Occipital lobe (tissue), 2 donors: ENCODE data around the gene LYRM4. TPM values are rescaled to one million over a fixed set of nuclear protein-coding genes. Genes with fewer than 3 reads are reported as not detected.
A peak's percentile ranks its signal among the peaks of the same experiment; 100 is the strongest.

Experiments
- DNase-seq: peaks from one replicate; lab custom pipeline; 2025; lab: John Stamatoyannopoulos, UW
- total RNA-seq: library from RNA; depleted of rRNA; stranded (reverse); fragments of >200 nt; gene quantifications from one replicate; pipeline ENCODE4 v1.2.3, GENCODE V29; 2014

LYRM4 gene
- total RNA-seq, 1 donor from 2014 or later: 16.2 TPM

DNA sequence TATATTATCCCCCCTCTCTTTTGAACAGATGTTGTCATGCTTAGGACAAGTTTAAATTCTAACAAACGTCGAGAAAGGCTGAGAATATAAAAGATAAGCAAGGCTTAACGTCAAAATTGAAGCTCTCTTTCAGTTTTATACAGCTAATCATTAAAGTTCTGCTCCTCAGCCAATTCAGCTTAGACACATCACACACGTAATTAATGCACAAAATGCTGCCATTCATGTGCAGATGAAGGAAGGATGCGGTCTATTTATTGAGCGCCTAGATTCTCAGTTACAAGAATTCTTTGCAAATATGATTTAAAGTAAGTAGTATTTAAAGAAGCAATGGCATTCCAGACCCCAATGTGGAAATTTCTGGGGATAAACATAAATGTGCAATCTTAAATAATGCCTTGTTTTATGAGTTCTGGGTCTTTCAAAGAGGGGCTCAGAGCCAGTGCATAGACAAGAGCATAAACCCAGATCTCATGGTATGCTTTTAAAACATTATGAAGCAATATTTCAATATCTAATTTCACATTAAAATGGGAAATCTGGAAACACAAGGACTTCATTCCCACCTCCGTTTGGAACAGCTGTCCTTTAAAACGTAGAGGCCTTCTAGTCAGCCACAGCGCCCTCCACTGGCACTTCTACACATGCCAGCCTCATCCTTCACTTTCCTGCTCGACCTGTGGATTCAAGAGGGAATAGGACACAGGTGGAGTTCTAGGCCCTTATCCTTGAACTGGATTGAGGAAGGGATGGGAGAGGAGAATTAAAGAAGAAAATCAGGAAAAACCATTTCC lies 85.8 kb downstream of the LYRM4 start:
- DNase-seq: no peak

DNA sequence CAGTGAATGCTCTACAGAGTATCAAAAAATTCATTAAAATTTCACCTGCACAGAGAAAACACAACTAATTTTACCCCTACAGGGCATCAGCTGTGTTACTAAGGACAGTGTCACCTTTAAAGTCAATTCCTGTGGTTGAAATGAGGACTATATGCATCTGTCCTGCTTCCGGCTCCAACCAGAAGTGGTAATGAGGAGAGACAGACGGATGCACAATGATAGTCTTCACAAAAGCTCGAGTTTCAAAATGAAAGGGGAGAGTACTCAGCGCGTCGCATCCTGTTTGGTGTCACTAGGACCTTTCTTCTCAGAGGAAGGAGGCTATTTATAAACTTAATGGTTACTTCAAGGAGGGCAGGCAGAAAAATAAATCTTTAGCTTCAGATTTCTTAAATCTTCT lies 86.5 kb downstream of the LYRM4 start:
- no peak for DNase-seq

GRCh38 chr6:5173810-5174209 lies 86.9 kb downstream of the LYRM4 start:
- DNase-seq: no peak

GRCh38 chr6:5172897-5173474 lies 87.8 kb downstream of the LYRM4 start:
- no peak for DNase-seq

DNA sequence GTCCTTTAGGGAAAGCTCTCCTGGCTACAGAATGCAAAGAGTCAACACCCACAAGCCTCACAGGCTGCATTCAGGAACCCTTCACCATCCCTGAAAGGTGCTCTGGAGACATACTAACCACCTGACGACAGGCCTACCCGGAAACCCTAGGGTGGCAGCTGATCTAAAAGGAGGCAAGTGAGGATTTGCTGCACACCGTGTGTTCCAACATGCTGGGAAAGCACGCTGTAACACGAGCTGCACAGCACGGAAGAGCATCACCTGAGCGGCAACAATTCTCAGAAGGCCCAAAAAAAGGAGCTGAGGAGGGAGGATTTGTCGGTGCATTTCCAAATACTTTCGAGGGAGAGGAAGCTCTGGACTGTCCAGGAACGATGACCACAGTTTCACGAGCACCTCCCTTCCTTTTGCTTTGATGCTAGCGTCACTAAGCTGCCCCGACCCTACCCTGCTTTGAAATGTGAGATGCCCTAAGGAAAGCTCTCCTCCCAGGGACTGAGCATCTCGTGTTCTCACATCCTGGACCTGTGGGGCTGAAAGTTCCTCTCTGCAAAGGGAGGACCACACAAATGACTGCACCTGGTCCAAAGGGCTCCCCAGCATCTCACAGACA lies 88.6 kb downstream of the LYRM4 start:
- DNase-seq: no peak

DNA sequence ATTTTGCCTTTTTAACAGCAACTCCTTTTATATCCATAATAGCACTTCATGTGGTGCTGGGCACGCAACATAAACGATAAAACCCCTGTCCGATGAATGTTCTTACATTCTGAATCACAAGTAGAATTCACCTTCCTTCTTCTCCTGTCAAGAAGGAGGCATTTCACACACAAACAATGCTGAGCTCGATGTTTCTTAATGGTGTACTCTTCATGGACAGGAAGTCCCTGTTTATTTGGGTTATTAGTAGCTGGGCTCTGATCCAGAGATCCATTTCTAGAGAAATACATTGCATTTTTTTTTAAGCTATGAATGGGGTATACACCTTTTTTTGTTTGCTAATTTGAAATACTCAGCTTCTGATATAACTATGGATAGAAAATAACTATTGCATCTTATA lies 93.2 kb downstream of the LYRM4 start:
- no peak for DNase-seq

DNA sequence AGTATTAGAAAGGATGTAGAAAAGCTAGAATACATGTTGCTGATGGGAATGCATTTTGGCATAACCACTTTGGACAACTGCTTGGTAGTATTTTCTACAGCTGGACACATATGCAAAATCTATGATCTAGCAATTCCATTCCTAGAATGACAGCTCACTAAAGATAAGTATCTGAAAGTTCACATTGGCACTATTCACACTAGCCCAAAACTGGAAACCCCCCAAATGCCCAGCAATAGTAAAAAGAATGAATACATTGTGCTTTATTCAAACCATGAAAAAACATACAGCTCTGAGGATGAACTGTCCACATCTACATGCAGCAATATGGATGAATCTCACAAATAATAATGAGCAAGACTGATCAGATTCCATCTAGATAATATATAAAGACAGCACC lies 96.7 kb downstream of the LYRM4 start:
- no peak for DNase-seq

DNA sequence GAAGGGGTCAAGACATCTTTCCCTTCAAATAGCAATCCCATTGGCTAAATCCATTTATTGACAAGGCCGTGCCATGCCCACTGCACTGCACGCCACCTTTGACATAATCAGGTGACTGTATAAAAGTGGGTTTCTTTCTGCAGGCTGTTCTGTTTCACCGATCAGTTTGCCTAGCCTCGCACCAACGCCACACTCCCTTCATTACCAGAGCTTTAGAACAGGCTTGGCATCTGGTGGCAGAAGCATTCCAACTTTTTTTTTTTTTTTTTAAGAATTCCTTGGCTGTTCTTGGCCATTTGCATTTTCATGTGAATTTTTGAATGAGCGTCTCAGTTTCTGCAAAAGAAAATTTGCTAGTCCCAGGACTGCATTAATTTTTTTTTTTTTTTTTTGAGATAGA lies 97.5 kb downstream of the LYRM4 start:
- no peak for DNase-seq

DNA sequence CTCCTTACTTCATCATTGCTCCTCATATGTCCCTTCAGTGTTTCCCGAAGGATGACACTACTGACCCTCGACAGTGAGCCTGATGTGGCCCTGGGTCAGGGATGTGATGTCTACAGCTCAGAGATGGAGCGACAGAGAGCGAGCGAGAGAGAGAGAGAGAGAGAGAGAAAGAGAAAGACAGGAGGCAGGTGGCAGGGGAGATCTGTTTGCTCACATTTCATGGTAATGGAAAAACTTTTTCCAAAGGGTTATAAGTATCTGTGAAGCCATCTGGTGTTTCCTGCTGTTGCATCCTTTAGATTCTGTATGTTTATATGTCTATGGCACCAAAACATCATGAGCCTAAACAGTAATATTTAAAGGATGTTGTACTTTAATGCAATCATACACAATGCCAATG lies 98.4 kb downstream of the LYRM4 start:
- DNase-seq: no peak

- DNase-seq: no peak
Observed at GRCh38 chr6:5160206-5160605, 100.5 kb downstream of the LYRM4 start.

DNA sequence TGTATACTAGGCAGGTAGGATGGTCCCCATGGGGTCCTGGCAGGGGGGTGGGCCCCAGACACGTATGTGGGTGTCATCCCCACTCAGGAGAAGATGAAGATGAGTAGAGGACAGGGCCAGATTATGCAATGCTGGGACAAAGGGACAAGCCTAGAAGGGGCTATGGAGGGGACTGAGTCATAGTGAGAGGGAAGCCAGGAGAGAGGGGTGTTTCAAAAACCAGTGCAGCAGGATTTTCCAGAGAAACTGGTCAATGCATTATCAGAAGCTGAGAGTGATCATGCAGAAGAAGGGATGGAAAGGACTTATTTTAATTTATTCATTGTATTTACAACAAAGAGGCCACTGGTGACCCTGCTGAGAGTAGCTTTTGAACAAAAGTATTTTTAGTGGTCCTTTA lies 101.6 kb downstream of the LYRM4 start:
- no peak for DNase-seq

- DNase-seq: no peak
Observed at GRCh38 chr6:5158180-5158579, 102.6 kb downstream of the LYRM4 start.

DNA sequence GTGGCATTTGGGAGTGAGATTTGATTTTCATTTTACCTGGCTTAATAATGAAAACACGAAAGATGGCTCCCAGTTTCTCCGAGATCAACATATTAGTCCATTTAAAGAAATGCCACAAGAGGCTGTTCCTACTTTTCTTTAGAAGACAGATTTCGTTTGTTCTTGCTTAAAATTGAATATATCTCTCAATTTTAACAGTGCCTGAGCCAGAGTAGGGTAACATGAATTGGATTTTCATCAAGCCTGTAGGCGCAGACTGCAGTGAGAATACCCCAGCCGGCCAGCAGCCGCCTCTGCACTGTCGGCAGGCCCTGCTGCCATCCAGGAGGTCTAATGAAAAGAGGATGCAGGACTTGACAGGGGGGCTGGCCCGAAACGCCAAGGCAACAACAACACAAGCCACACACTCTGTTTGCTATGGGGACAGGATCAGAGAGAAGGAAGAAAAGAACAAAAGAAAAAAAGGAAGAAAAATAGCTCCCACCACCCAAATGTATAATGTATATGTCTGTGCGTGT lies 103.1 kb downstream of the LYRM4 start:
- DNase-seq: no peak

- DNase-seq: no peak
Observed at GRCh38 chr6:5156627-5157026, 104.1 kb downstream of the LYRM4 start.

DNA sequence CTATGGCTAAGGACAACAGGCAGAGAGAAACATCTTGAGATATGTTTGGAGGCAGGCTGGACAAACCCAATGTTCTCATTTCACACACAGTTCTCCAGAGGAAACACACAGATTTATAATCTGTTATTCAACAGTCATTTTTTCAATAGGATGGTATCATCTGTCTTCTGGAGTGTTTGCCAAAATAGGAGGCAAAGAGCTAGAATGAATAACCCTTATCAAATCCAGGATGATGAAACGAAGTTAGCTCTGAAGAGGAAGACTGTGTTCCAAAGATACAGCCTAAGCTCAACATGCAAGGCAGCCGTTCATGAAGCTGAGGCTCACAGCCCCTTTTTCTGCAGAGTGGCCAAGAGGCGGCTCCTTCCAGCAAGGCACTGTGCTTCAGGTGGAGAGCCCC lies 104.8 kb downstream of the LYRM4 start:
- no peak for DNase-seq

DNA sequence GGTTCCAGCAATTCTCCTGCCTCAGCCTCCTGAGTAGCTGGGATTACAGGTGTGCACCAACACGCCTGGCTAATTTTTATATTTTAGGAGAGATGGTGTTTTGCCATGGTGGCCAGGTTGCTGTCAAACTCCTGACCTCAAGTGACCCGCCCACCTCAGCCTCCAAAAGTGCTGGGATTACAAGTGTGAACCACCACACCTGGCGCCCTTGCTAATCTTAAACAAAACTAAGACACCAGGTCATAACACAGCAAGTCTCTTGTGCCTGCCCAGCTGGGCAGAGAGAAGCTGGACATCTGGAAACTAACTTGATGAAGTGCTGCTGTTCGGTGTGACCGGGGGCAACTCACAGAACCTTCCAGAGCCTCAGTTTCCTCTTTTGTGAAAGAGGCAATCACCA lies 107.6 kb downstream of the LYRM4 start:
- no peak for DNase-seq

DNA sequence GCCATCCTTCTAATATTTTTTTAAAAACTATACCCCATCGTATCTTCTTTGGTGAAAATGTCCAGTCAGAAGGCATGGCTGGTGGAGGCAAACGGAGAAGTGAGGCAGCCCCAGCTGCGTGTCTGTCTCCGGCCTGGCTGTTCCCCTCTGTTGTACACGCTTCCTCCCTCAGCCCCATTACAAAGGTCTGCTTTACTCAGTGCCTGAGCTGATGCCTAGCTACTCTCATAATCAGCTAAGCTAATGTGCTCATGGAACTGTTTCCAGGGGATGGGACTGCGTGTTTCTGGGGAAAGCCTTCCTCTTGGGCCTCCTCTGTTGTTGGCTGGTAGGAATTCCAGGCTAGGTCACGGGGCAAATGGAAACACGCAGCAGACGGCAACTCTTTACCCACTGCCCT lies 108.3 kb downstream of the LYRM4 start:
- DNase-seq: no peak

- peak; percentile 59 for DNase-seq
Observed at GRCh38 chr6:5151955-5152401, 108.8 kb downstream of the LYRM4 start.

DNA sequence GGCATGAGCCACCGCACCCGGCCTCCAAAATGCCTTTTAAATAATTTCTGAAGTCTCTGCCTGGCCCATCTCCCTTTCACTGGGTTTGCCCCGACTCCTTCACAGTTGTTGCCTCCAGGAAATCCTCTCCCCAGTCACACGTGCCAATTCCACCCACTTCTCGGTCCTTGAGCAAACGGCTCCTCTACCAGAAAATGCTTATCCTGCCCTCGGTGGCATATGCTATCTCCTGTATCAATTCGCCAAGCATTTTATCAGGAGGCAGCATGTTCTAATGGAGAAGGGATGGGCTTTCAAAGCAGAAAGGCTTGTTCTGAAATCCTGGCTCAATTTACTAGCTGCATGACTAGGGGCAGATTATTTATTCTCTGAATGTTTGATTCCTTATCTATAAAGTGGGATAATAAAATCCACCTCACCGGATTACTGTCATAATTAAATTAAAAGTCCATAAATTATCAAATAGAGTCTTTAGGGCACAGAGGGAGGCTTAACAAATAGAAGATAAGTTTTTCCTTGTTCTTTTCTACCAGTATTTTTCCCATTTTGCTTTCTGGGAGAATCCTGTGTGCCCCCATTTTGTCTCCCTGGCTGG lies 109.3 kb downstream of the LYRM4 start:
- DNase-seq: no peak

DNA sequence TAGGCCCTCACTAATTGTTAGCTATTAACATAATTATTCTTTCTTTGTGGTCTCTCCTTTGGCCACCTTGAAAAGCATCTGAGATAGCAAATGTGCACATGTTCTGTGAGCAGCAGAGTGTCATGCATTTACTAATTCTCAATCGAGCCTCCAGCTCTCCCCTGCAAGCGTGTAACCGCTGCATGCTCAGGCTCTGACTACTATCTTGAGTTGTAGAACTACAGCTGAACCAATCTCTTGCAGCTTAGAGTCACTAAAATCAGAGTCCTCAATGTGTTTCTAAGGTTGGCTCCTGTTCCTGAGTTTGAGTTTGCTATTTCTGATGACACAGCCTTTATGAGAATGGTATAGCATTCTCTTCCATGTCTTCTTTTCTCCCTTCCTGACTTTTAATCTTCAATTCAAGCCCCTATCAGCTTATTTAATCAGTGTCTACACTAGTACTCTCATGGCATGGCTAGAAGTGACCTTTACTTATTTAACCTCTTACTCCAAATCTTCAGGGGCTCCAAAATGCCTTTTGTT lies 110.1 kb downstream of the LYRM4 start:
- no peak for DNase-seq

GRCh38 chr6:5149891-5150290 lies 110.9 kb downstream of the LYRM4 start:
- no peak for DNase-seq

GRCh38 chr6:5149159-5149704 lies 111.5 kb downstream of the LYRM4 start:
- DNase-seq: no peak
